Hepatocyte (in vitro differentiated cells): Measurements from ENCODE around the gene CPM. TPM values are rescaled to one million over a fixed set of nuclear protein-coding genes. Genes with fewer than 3 reads are reported as not detected.
"Not testable (repeated sequence)": the region's sequence is repeated elsewhere in the genome, so short reads cannot be mapped to it uniquely, and the experiment has no call there.

Source experiments
- DNase-seq: peaks from one replicate; pipeline ENCODE4 v3.0.0-alpha.2; 2016; ENCODE audit warnings: low spot score
- H2AFZ ChIP-seq: fragments of 200-600 bp; sonication (generic); 2 replicates; pipeline ENCODE4 v1.6.0; 2016; ENCODE audit warnings: antibody characterized with exemption, mild to moderate bottlenecking
- H3K27ac ChIP-seq: fragments of 200-600 bp; sonication (generic); 2 replicates; pipeline ENCODE4 v1.5.1; 2016; ENCODE audit warnings: mild to moderate bottlenecking
- H3K27me3 ChIP-seq: fragments of 200-600 bp; sonication (generic); 2 replicates; pipeline ENCODE4 v1.6.1; 2016
- H3K36me3 ChIP-seq: fragments of 200-600 bp; sonication (generic); replicated peaks from 2 replicates; pipeline ENCODE4 v1.5.1; 2016; ENCODE audit warnings: low read depth; ENCODE audit not compliant: insufficient read depth
- H3K4me1 ChIP-seq: fragments of 200-600 bp; sonication (generic); 2 replicates; pipeline ENCODE4 v1.5.1; 2016; ENCODE audit warnings: mild to moderate bottlenecking, moderate library complexity; ENCODE audit not compliant: insufficient read depth
- H3K4me2 ChIP-seq: fragments of 200-600 bp; sonication (generic); 2 replicates; pipeline ENCODE4 v1.6.0; 2016
- H3K4me3 ChIP-seq: fragments of 200-600 bp; sonication (generic); 2 replicates; pipeline ENCODE4 v1.5.1; 2016; ENCODE audit warnings: mild to moderate bottlenecking
- H3K79me2 ChIP-seq: fragments of 200-600 bp; sonication (generic); 2 replicates; pipeline ENCODE4 v1.6.0; 2017; ENCODE audit warnings: mild to moderate bottlenecking
- H3K9me2 ChIP-seq: fragments of 200-600 bp; sonication (generic); replicated peaks from 2 replicates; pipeline ENCODE4 v1.6.0; 2017; ENCODE audit warnings: mild to moderate bottlenecking; ENCODE audit not compliant: insufficient read depth
- H3K9me3 ChIP-seq: fragments of 200-600 bp; sonication (generic); 2 replicates; pipeline ENCODE4 v1.5.1; 2016; ENCODE audit warnings: low read depth, mild to moderate bottlenecking
- H4K20me1 ChIP-seq: fragments of 200-600 bp; sonication (generic); 2 replicates; pipeline ENCODE4 v1.6.0; 2016; ENCODE audit warnings: mild to moderate bottlenecking; ENCODE audit not compliant: insufficient read depth, poor library complexity, severe bottlenecking
- CTCF ChIP-seq: fragments of 200-600 bp; sonication (generic); IDR thresholded peaks from 2 replicates; pipeline ENCODE4 v1.5.1; 2016; ENCODE audit warnings: antibody characterized with exemption, mild to moderate bottlenecking; ENCODE audit not compliant: poor library complexity
- EZH2 ChIP-seq: fragments of 200-600 bp; sonication (generic); IDR thresholded peaks from 2 replicates; pipeline ENCODE4 v1.6.1; 2016; ENCODE audit warnings: antibody characterized with exemption, mild to moderate bottlenecking, borderline replicate concordance
- EZH2phosphoT487 ChIP-seq: fragments of 200-600 bp; sonication (generic); IDR thresholded peaks from one replicate; pipeline ENCODE4 v1.6.1; 2018; ENCODE audit warnings: antibody characterized with exemption, mild to moderate bottlenecking, low read depth, moderate library complexity; ENCODE audit not compliant: unreplicated experiment, severe bottlenecking
- WGBS: methylation state at CpG from one replicate; pipeline ENCODE4 v1.1.6; 2016; ENCODE audit warnings: low lambda C conversion rate; ENCODE audit errors: missing lambda C conversion rate; 5-methylcytosine and 5-hydroxymethylcytosine counted together
- polyA plus RNA-seq: library from polyadenylated mRNA; unstranded; fragments of >200 nt; fragmentation: Nextera tagmentation; extraction: Ambion mirVana; gene quantifications from 2 replicates; pipeline ENCODE4 v1.2.1, GENCODE V29; 2016
- total RNA-seq: library from RNA; depleted of rRNA; stranded (reverse); fragments of >200 nt; gene quantifications from 2 replicates; pipeline ENCODE4 v1.2.3, GENCODE V29; 2014

The CPM gene
- total and polyA plus RNA-seq, 2 experiments from 2014 or later, result 26.8 to 28.0 TPM

- 97% methylated on average over 15 of the region's 16 CpGs for WGBS
- H3K27ac ChIP-seq, result no peak overlapping the region
- H3K36me3 ChIP-seq, result peaks cover 7% of the 10 kb centered on the region
- peaks cover 25% of the 10 kb centered on the region for H3K79me2 ChIP-seq
- no peaks in the 10 kb centered on the region for H3K9me2 ChIP-seq
- H3K27me3 ChIP-seq, result no peaks in the 10 kb centered on the region
- H4K20me1 ChIP-seq, result peaks cover 12% of the 10 kb centered on the region
- H3K4me1 ChIP-seq, result no peaks in the 10 kb centered on the region
- no peak overlapping the region for H3K4me3 ChIP-seq
- no peak for TF ChIP-seq EZH2
- no peak for TF ChIP-seq EZH2phosphoT487
- no peak for TF ChIP-seq CTCF
- no peaks in the 10 kb centered on the region for H3K9me3 ChIP-seq
- H2AFZ ChIP-seq, result no peak overlapping the region
- no peak overlapping the region for H3K4me2 ChIP-seq
- no peak for DNase-seq
Measured at GRCh38 chr12:68824597-68825250, 108.2 kb downstream of the CPM start.

- H3K36me3 ChIP-seq, result peaks cover 7% of the 10 kb centered on the region
- no peak for DNase-seq
- no peaks in the 10 kb centered on the region for H3K9me3 ChIP-seq
- peaks cover 30% of the 10 kb centered on the region for H3K79me2 ChIP-seq
- no peak overlapping the region for H3K4me2 ChIP-seq
- no peaks in the 10 kb centered on the region for H3K4me1 ChIP-seq
- WGBS, result 95% methylated on average over 5 of the region's 5 CpGs
- no peaks in the 10 kb centered on the region for H3K9me2 ChIP-seq
- no peak overlapping the region for H3K4me3 ChIP-seq
- no peak overlapping the region for H3K27ac ChIP-seq
- TF ChIP-seq EZH2, result no peak
- no peak overlapping the region for H2AFZ ChIP-seq
- peaks cover 13% of the 10 kb centered on the region for H4K20me1 ChIP-seq
- no peaks in the 10 kb centered on the region for H3K27me3 ChIP-seq
Measured at GRCh38 chr12:68824131-68824530, 108.8 kb downstream of the CPM start.

- Histone ChIP-seq H4K20me1 (peaks cover 13% of the 10 kb centered on the region), H2AFZ (no peak overlapping the region), H3K79me2 (peaks cover 34% of the 10 kb centered on the region), H3K9me3 (no peaks in the 10 kb centered on the region), H3K36me3 (peaks cover 7% of the 10 kb centered on the region), H3K4me1 (no peaks in the 10 kb centered on the region), H3K4me3 (no peak overlapping the region), H3K27ac (no peak overlapping the region), H3K4me2 (no peak overlapping the region), H3K27me3 (no peaks in the 10 kb centered on the region), H3K9me2 (no peaks in the 10 kb centered on the region)
- no peak for DNase-seq
- WGBS, result 66% methylated on average over 3 of the region's 3 CpGs
- TF ChIP-seq CTCF, result no peak
- TF ChIP-seq EZH2, result no peak
- no peak for TF ChIP-seq EZH2phosphoT487
Measured at GRCh38 chr12:68823696-68824095, 109.3 kb downstream of the CPM start.

GRCh38 chr12:68821357-68822188 lies 111.4 kb downstream of the CPM start:
- no peak for DNase-seq
- H3K9me2 ChIP-seq, result no peaks in the 10 kb centered on the region
- H3K9me3 ChIP-seq, result no peaks in the 10 kb centered on the region
- peaks cover 7% of the 10 kb centered on the region for H3K36me3 ChIP-seq
- no peak overlapping the region for H3K27ac ChIP-seq
- no peak overlapping the region for H2AFZ ChIP-seq
- no peak for TF ChIP-seq EZH2phosphoT487
- no peak for TF ChIP-seq CTCF
- no peak for TF ChIP-seq EZH2
- no peak overlapping the region for H3K4me3 ChIP-seq
- no peak overlapping the region for H3K4me2 ChIP-seq
- H4K20me1 ChIP-seq, result peaks cover 19% of the 10 kb centered on the region
- WGBS, result 93% methylated on average over 6 of the region's 6 CpGs
- no peaks in the 10 kb centered on the region for H3K4me1 ChIP-seq
- peaks cover 52% of the 10 kb centered on the region for H3K79me2 ChIP-seq
- no peaks in the 10 kb centered on the region for H3K27me3 ChIP-seq

GRCh38 chr12:68819481-68819880 lies 113.5 kb downstream of the CPM start:
- H3K36me3 ChIP-seq, H3K9me2 ChIP-seq, H3K4me3 ChIP-seq, H3K4me2 ChIP-seq, H3K27ac ChIP-seq, H2AFZ ChIP-seq, DNase-seq, H3K4me1 ChIP-seq, H3K9me3 ChIP-seq, H3K27me3 ChIP-seq: not testable (repeated sequence)
- Histone ChIP-seq H3K79me2 (peaks cover 65% of the 10 kb centered on the region), H4K20me1 (peaks cover 32% of the 10 kb centered on the region)
- 95% methylated on average over 13 of the region's 13 CpGs for WGBS
